ENCODE measurements around the gene CALN1.

The CALN1 gene

DNA sequence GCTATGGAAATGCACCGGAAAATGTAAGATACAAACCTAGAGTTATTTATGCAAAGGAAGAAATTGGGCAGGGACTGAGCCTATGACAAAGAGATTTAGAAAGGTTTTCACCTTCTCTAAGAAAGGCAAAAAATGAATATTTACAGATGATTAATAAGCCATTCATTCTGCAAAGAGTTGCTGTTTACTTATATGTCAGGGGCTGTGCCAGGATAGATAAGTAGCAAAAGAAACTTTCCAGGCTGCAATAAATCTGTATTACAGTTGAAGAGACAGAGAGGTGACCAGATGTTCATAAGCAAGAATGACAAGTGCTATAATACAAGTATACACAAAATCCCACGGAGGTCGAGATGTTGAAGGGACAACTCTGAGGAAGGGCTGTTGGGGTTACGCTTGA is 299.6 kb downstream of the CALN1 start:
- no peak overlapping the region for H2AFZ ChIP-seq (ENCODE audit: low read depth, low read length)
- H3K9me3 ChIP-seq (ENCODE audit: low read length), result no peaks in the 10 kb centered on the region
- H3K36me3 ChIP-seq (ENCODE audit: insufficient read depth, low read length), result no peaks in the 10 kb centered on the region
- H3K4me3 ChIP-seq (ENCODE audit: low read length), result no peak overlapping the region
- H3K4me1 ChIP-seq (ENCODE audit: insufficient read depth, low read length), result no peaks in the 10 kb centered on the region
- no peaks in the 10 kb centered on the region for H3K27me3 ChIP-seq (ENCODE audit: insufficient read depth, low read length)

DNA sequence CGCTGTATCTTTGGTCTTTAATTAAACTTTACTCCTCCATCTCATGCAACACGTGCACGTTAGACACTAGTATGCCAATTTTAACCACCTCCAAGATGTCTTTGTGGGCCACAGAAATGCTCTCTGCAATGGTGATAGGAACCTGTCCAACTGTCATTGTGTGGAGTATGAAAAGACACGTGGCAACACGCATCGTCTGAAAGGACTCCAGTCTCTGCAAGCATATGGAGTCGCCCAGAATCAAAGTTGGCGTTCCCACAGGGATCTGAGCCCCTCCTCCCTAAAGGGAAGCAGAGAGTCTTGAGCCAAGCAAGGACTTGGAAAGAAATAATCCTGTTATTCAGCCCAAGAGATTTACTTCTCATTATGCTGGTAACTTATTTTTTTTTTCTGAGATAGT is 301.1 kb downstream of the CALN1 start:
- Histone ChIP-seq H3K36me3 (ENCODE audit: insufficient read depth, low read length) (no peaks in the 10 kb centered on the region), H2AFZ (ENCODE audit: low read depth, low read length) (no peak overlapping the region), H3K4me1 (ENCODE audit: insufficient read depth, low read length) (no peaks in the 10 kb centered on the region), H3K9me3 (ENCODE audit: low read length) (no peaks in the 10 kb centered on the region), H3K27me3 (ENCODE audit: insufficient read depth, low read length) (no peaks in the 10 kb centered on the region), H3K4me3 (ENCODE audit: low read length) (no peak overlapping the region)

DNA sequence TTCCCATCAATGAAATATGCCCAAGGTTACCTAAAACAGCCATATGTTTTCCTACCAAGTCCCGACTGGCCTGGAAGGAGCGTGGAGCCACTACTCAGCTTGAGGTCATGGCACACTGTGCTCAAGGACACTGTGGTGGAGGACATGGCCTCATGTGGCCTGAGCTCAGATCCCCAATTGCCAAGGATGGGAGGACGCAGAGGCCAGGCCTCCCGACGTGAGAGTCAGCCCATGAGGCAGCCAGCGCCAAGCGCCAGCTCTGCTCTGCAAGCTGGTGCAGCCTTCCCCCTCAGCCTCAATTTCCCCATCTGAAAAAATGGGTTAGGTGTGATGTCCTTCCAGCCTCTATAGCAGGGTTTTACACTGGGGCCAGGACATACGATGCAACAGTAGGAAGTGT is 302.6 kb downstream of the CALN1 start:
- no peak overlapping the region for H3K4me3 ChIP-seq (ENCODE audit: low read length)
- no peaks in the 10 kb centered on the region for H3K27me3 ChIP-seq (ENCODE audit: insufficient read depth, low read length)

DNA sequence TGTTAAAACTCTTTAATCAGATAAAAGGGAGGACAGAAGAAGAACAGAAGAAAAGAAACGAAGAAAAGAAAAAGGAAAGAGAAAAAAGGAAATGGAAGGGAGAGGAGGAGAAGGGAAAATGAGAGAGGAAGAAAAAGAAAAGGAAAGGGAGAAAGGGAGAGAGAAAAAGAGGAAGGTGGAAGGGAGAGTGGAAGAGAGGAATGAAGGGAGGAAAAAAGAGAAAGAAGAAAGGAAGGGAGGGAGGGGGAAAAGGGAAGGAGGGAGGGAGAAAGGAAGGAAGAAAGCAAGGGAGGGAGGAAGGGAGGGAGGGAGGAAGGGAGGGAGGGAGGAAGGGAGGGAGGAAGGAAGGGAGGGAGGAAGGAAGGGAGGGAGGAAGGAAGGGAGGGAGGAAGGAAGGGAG is 305.7 kb downstream of the CALN1 start:
- H3K4me3 ChIP-seq (ENCODE audit: low read length), result no peak overlapping the region
- H3K4me1 ChIP-seq (ENCODE audit: insufficient read depth, low read length), result no peaks in the 10 kb centered on the region
- no peak overlapping the region for H2AFZ ChIP-seq (ENCODE audit: low read depth, low read length)
- H3K36me3 ChIP-seq (ENCODE audit: insufficient read depth, low read length), result no peaks in the 10 kb centered on the region
- H3K9me3 ChIP-seq (ENCODE audit: low read length), result no peaks in the 10 kb centered on the region
- H3K27me3 ChIP-seq (ENCODE audit: insufficient read depth, low read length), result no peaks in the 10 kb centered on the region

More for the DNA sequence above, 302.6 kb downstream of the CALN1 start:
- H2AFZ ChIP-seq (ENCODE audit: low read depth, low read length), result no peak overlapping the region
- H3K4me1 ChIP-seq (ENCODE audit: insufficient read depth, low read length), result no peaks in the 10 kb centered on the region
- no peaks in the 10 kb centered on the region for H3K9me3 ChIP-seq (ENCODE audit: low read length)
- H3K36me3 ChIP-seq (ENCODE audit: insufficient read depth, low read length), result no peaks in the 10 kb centered on the region

DNA sequence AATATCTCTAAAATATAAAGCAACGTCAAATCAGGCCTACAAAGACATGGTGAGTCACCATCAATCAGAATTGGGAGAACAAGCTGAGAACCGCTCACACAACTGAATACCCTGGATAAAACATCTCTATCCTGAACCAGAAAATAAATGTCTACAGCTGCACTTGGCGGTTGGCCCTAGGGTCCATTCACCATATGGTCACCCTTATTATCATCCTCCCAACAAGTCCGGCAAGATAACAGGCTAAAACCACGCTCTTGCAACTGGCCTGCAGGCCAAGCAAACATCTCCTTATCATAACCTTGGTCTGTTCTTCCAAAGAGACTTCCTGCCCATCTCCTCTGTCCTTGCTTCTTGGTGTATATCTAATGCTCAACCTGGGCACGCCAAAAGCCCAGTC is 310.7 kb downstream of the CALN1 start:
- no peak overlapping the region for H3K4me3 ChIP-seq (ENCODE audit: low read length)
- H2AFZ ChIP-seq (ENCODE audit: low read depth, low read length), result no peak overlapping the region
- no peaks in the 10 kb centered on the region for H3K27me3 ChIP-seq (ENCODE audit: insufficient read depth, low read length)
- no peaks in the 10 kb centered on the region for H3K9me3 ChIP-seq (ENCODE audit: low read length)
- H3K4me1 ChIP-seq (ENCODE audit: insufficient read depth, low read length), result no peaks in the 10 kb centered on the region
- no peaks in the 10 kb centered on the region for H3K36me3 ChIP-seq (ENCODE audit: insufficient read depth, low read length)

DNA sequence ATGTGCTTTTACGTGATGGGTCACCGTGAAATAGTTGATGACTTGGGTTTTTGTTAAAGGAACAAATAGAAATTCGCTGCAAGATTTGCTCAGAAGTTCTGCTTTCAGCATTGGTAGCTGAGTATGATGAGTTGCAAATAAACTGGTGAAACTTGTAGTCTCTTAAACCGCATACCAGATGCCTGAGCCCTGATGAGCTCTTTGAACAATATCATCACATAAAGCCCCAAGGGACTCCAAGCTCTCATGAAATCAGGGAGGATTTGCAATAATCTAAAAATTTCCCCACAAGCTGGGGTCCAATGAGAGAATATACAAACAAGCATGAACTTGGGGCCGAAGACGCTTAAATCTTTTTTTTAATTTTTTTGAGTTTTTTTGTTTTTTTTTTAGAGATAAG is 312.4 kb downstream of the CALN1 start:
- Histone ChIP-seq H3K4me1 (ENCODE audit: insufficient read depth, low read length) (no peaks in the 10 kb centered on the region), H3K9me3 (ENCODE audit: low read length) (no peaks in the 10 kb centered on the region), H3K27me3 (ENCODE audit: insufficient read depth, low read length) (no peaks in the 10 kb centered on the region), H2AFZ (ENCODE audit: low read depth, low read length) (no peak overlapping the region), H3K36me3 (ENCODE audit: insufficient read depth, low read length) (no peaks in the 10 kb centered on the region), H3K4me3 (ENCODE audit: low read length) (no peak overlapping the region)

DNA sequence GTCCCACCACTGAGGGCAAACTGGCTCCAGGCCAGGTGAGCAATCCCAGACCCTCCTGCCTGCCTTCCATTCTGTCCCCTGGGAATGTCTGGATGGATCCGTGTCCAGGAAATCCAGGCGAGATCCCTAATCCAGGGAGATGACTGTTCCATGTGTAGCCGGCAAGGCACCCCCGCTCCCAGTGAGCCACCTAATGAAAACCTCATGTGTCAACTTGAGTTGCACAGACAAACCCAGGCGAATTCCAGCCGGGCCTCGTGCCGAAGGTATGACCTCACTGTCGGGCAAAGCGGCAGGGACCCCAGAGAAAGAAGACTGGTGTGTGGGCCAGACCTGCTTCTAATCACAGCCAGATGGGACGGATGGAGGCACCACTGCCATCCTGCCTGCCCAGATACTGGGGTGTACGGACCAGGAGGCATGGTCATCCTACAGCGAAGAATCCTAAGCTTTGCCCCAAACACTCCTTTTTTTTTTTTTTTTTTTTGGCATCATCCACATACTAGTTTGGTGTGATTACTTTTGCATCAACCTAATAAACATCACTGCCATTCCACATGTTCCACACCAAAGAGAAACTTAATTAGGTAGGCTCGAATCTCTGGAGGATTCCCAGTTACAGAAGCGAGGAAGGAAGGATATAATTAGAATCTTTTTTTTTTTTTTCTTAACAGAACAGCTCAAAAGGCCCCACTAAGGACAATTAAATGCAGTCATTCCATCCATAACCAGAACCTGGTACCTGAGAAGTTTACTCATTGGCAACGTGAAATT is 313.1 kb downstream of the CALN1 start:
- no peaks in the 10 kb centered on the region for H3K4me1 ChIP-seq (ENCODE audit: insufficient read depth, low read length)
- no peak overlapping the region for H2AFZ ChIP-seq (ENCODE audit: low read depth, low read length)
- H3K27me3 ChIP-seq (ENCODE audit: insufficient read depth, low read length), result no peaks in the 10 kb centered on the region
- no peaks in the 10 kb centered on the region for H3K36me3 ChIP-seq (ENCODE audit: insufficient read depth, low read length)
- no peak overlapping the region for H3K4me3 ChIP-seq (ENCODE audit: low read length)
- H3K9me3 ChIP-seq (ENCODE audit: low read length), result no peaks in the 10 kb centered on the region

DNA sequence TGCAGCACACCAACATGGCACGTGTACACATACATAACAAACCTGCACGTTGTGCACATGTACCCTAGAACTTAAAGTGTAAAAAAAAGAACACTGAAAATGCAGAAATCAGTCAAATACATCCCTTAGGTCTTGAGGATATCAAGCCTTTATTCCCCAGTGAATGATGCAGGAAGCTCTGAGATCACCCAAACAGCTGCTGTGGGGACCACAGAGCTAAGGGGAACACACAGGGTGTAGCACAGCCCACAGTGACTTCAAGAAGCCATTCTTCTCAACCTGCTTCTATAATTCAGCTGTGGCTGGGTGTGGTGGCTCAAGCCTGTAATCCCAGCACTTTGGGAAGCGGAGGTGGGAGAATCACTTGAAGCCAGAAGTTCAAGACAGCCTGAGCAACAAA is 314.9 kb downstream of the CALN1 start:
- H2AFZ ChIP-seq (ENCODE audit: low read depth, low read length), result no peak overlapping the region
- no peaks in the 10 kb centered on the region for H3K36me3 ChIP-seq (ENCODE audit: insufficient read depth, low read length)
- no peaks in the 10 kb centered on the region for H3K4me1 ChIP-seq (ENCODE audit: insufficient read depth, low read length)
- no peaks in the 10 kb centered on the region for H3K27me3 ChIP-seq (ENCODE audit: insufficient read depth, low read length)
- no peaks in the 10 kb centered on the region for H3K9me3 ChIP-seq (ENCODE audit: low read length)
- no peak overlapping the region for H3K4me3 ChIP-seq (ENCODE audit: low read length)

DNA sequence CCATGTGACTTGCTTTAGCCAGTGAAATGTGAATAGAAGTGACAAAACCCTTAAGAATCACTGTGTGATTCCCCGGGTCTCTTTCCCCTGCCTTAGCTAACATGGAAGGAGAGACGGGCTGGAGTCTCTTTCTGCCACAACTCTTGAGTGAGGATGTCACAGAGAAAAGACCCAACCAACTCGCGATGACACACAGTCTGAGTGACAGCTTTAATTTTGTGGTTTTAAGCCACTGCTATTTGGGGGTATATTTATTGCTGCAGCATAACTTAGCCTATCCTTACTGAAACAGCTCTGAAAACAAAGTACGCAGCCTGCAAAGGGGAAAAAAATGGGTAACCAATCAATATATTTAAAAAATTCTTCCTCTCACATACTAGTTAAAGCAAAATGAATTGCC is 319.4 kb downstream of the CALN1 start:
- no peaks in the 10 kb centered on the region for H3K9me3 ChIP-seq (ENCODE audit: low read length)
- no peaks in the 10 kb centered on the region for H3K4me1 ChIP-seq (ENCODE audit: insufficient read depth, low read length)
- H3K4me3 ChIP-seq (ENCODE audit: low read length), result no peak overlapping the region
- no peak overlapping the region for H2AFZ ChIP-seq (ENCODE audit: low read depth, low read length)
- no peaks in the 10 kb centered on the region for H3K36me3 ChIP-seq (ENCODE audit: insufficient read depth, low read length)
- H3K27me3 ChIP-seq (ENCODE audit: insufficient read depth, low read length), result no peaks in the 10 kb centered on the region

DNA sequence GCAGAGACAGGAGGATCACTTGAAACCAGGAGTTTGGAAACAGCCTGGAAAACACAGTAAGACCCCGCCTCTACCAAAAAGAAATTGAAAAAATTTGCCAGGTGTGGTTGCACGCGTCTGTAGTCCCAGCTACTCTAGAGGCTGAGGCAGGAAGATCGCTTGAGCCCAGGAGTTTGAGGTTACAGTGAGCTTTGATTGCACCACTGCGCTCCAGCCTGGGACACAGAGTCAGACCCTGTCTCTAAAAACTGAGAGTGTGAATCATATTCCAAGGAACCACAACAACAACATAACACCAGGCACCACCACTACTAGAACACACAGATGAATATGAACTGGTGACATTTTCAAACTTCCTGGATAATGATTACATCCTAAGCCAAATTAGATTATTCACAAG is 324.2 kb downstream of the CALN1 start:
- H3K4me3 ChIP-seq (ENCODE audit: low read length), result no peak overlapping the region
- H3K4me1 ChIP-seq (ENCODE audit: insufficient read depth, low read length), result no peaks in the 10 kb centered on the region
- H3K9me3 ChIP-seq (ENCODE audit: low read length), result no peaks in the 10 kb centered on the region
- H3K27me3 ChIP-seq (ENCODE audit: insufficient read depth, low read length), result no peaks in the 10 kb centered on the region
- no peaks in the 10 kb centered on the region for H3K36me3 ChIP-seq (ENCODE audit: insufficient read depth, low read length)
- H2AFZ ChIP-seq (ENCODE audit: low read depth, low read length), result no peak overlapping the region

- H3K4me3 ChIP-seq (ENCODE audit: low read length), result no peak overlapping the region
- H3K36me3 ChIP-seq (ENCODE audit: insufficient read depth, low read length), result no peaks in the 10 kb centered on the region
- no peaks in the 10 kb centered on the region for H3K27me3 ChIP-seq (ENCODE audit: insufficient read depth, low read length)
- no peak overlapping the region for H2AFZ ChIP-seq (ENCODE audit: low read depth, low read length)
- no peaks in the 10 kb centered on the region for H3K9me3 ChIP-seq (ENCODE audit: low read length)
- no peaks in the 10 kb centered on the region for H3K4me1 ChIP-seq (ENCODE audit: insufficient read depth, low read length)
Measured at GRCh38 chr7:72080865-72081510, 331.1 kb downstream of the CALN1 start.

DNA sequence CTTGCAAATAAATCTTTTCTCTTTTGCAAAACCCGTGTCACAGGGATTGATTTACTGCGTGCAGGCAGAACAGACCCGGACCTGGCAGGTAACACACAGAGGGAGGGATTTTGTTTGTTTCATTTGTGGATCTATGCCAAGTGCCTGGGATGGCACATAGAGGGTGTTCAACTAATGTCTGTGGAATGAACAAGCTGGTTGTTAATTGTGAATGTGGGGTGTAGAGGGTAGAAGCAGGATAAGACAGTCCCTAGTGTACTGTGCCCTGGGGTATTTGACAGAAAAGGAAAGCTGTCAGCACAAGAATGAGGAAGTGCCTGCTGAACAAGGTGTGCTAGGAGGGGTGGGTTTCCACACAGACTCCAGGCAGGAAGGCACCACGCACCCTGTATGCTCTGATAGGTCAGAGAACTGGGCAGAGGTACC is 331.8 kb downstream of the CALN1 start:
- Histone ChIP-seq H2AFZ (ENCODE audit: low read depth, low read length) (no peak overlapping the region), H3K9me3 (ENCODE audit: low read length) (no peaks in the 10 kb centered on the region), H3K36me3 (ENCODE audit: insufficient read depth, low read length) (no peaks in the 10 kb centered on the region), H3K4me1 (ENCODE audit: insufficient read depth, low read length) (no peaks in the 10 kb centered on the region), H3K4me3 (ENCODE audit: low read length) (no peak overlapping the region), H3K27me3 (ENCODE audit: insufficient read depth, low read length) (no peaks in the 10 kb centered on the region)

GRCh38 chr7:72078856-72079255 is 333.3 kb downstream of the CALN1 start:
- Histone ChIP-seq H3K4me3 (ENCODE audit: low read length) (no peak overlapping the region), H3K4me1 (ENCODE audit: insufficient read depth, low read length) (no peaks in the 10 kb centered on the region), H3K27me3 (ENCODE audit: insufficient read depth, low read length) (no peaks in the 10 kb centered on the region), H2AFZ (ENCODE audit: low read depth, low read length) (no peak overlapping the region), H3K9me3 (ENCODE audit: low read length) (no peaks in the 10 kb centered on the region), H3K36me3 (ENCODE audit: insufficient read depth, low read length) (no peaks in the 10 kb centered on the region)

GRCh38 chr7:72078301-72078700 is 333.8 kb downstream of the CALN1 start:
- no peaks in the 10 kb centered on the region for H3K9me3 ChIP-seq (ENCODE audit: low read length)
- no peak overlapping the region for H2AFZ ChIP-seq (ENCODE audit: low read depth, low read length)
- H3K4me1 ChIP-seq (ENCODE audit: insufficient read depth, low read length), result no peaks in the 10 kb centered on the region
- H3K27me3 ChIP-seq (ENCODE audit: insufficient read depth, low read length), result no peaks in the 10 kb centered on the region
- no peak overlapping the region for H3K4me3 ChIP-seq (ENCODE audit: low read length)
- H3K36me3 ChIP-seq (ENCODE audit: insufficient read depth, low read length), result no peaks in the 10 kb centered on the region

Measured in neuron (in vitro differentiated cells).